Gastrocnemius medialis (tissue), 4 donors: ENCODE measurements around the gene CNNM3.

ENCODE experiments used
- POLR2A ChIP-seq, 2 donors: fragments of 450-650 bp; IDR thresholded peaks; one replicate each; pipeline ENCODE4 v1.6.1; 2017; ENCODE audit warnings: antibody characterized with exemption in 2 of 2, mild to moderate bottlenecking in 2 of 2, moderate library complexity in 2 of 2
- TF ChIP-seq, protein P1 (sequence below), 5 experiments: fragments of 450-650 bp in 3 of 5; fragments of 200-600 bp in 2 of 5; sonication (generic) in 2 of 5; IDR thresholded peaks in 4 of 5; conservative IDR thresholded peaks in 1 of 5; 1 replicate in 4 of 5; 2 replicates in 1 of 5; pipeline ENCODE4 v1.5.1; 2016 to 2019; ENCODE audit warnings: antibody characterized with exemption in 5 of 5, mild to moderate bottlenecking in 3 of 5, moderate library complexity in 3 of 5

DNA sequence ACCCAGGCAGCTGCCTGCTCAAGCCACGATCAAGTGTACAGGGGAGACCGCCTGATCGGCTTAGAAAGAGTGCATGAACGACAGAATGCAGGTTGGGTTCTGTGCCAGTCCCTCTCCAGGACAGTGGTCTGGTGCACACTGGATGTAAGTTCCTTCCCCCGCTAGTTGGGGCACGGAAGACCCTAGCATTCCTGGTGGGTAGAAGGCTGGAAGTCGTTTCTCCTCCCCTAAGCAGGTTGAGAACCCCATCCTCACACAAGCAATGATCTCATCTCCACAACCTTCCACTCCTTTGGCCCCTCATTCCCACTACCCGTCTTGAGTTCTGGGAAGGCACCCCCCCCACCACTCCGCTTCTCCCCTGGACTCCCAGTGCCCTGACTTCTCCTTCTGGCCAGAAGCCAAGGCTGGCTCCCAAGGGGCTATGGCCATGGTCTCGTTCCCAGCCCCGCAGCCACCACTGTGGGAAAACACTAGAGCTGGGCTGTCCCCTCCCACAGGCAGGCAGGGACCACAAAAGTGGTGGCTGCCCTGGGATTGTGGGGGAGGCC lies 43.1 kb downstream of the CNNM3 start:
- TF ChIP-seq, protein P1, sequence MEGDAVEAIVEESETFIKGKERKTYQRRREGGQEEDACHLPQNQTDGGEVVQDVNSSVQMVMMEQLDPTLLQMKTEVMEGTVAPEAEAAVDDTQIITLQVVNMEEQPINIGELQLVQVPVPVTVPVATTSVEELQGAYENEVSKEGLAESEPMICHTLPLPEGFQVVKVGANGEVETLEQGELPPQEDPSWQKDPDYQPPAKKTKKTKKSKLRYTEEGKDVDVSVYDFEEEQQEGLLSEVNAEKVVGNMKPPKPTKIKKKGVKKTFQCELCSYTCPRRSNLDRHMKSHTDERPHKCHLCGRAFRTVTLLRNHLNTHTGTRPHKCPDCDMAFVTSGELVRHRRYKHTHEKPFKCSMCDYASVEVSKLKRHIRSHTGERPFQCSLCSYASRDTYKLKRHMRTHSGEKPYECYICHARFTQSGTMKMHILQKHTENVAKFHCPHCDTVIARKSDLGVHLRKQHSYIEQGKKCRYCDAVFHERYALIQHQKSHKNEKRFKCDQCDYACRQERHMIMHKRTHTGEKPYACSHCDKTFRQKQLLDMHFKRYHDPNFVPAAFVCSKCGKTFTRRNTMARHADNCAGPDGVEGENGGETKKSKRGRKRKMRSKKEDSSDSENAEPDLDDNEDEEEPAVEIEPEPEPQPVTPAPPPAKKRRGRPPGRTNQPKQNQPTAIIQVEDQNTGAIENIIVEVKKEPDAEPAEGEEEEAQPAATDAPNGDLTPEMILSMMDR (IDR thresholded peaks at IDR 0.05 in 4 of 5, conservative IDR thresholded peaks at IDR 0.05 in 1 of 5): no peak
- TF ChIP-seq POLR2A (IDR thresholded peaks at IDR 0.05): no peak
